NCI-H82 (cell line): ENCODE measurements around the gene TP53RK.

Experiments used
- DNase-seq: peaks from one replicate; lab custom pipeline; 2025; lab: John Stamatoyannopoulos, UW

TP53RK gene

GRCh38 chr20:46706242-46706641 is 17.0 kb upstream of the TP53RK start:
- DNase-seq: no peak

GRCh38 chr20:46705378-46705729 is 16.1 kb upstream of the TP53RK start:
- no peak for DNase-seq

GRCh38 chr20:46704714-46705377 is 15.6 kb upstream of the TP53RK start:
- no peak for DNase-seq

- no peak for DNase-seq
Measured at GRCh38 chr20:46703435-46703834, 14.2 kb upstream of the TP53RK start.

GRCh38 chr20:46702447-46703203 is 13.4 kb upstream of the TP53RK start:
- no peak for DNase-seq

GRCh38 chr20:46701986-46702385 is 12.7 kb upstream of the TP53RK start:
- DNase-seq: peak; percentile 58

- DNase-seq: no peak
Measured at GRCh38 chr20:46701556-46701955, 12.3 kb upstream of the TP53RK start.

GRCh38 chr20:46701057-46701456 is 11.8 kb upstream of the TP53RK start:
- DNase-seq: no peak

- DNase-seq: peak; percentile 45
Measured at GRCh38 chr20:46700481-46700880, 11.2 kb upstream of the TP53RK start.

- DNase-seq: peak; percentile 54
Measured at GRCh38 chr20:46699651-46700359, 10.6 kb upstream of the TP53RK start.

GRCh38 chr20:46698788-46699187 is 9.5 kb upstream of the TP53RK start:
- DNase-seq: peak; percentile 53

- no peak for DNase-seq
Measured at GRCh38 chr20:46696791-46697279, 7.6 kb upstream of the TP53RK start.

GRCh38 chr20:46695892-46696291 is 6.6 kb upstream of the TP53RK start:
- DNase-seq: no peak

GRCh38 chr20:46694484-46694883 is 5.2 kb upstream of the TP53RK start:
- DNase-seq: peak; percentile 65

- no peak for DNase-seq
Measured at GRCh38 chr20:46691196-46691595, 2.0 kb upstream of the TP53RK start.

GRCh38 chr20:46690219-46691106 is 1.2 kb upstream of the TP53RK start:
- DNase-seq: no peak

- DNase-seq: no peak
Measured at GRCh38 chr20:46689754-46690085, 476 bp upstream of the TP53RK start.

GRCh38 chr20:46688151-46689081 is 828 bp downstream of the TP53RK start:
- peak; percentile 63 for DNase-seq

- DNase-seq: peak; percentile 99
Measured at GRCh38 chr20:46683939-46684750, 5.1 kb downstream of the TP53RK start.

- no peak for DNase-seq
Measured at GRCh38 chr20:46683668-46683938, 5.6 kb downstream of the TP53RK start.
